A549 (cell line): ENCODE measurements around the gene ATP5PB.

ENCODE experiments used
- CHD4 ChIP-seq: fragments of 200-600 bp; sonication (generic); IDR thresholded peaks from 2 replicates; pipeline ENCODE4 v1.6.1; 2016; ENCODE audit warnings: antibody characterized with exemption, mild to moderate bottlenecking, borderline replicate concordance
- CTCF ChIP-seq: fragments of >200 bp; sonication (Bioruptor Twin); formaldehyde crosslinking; IDR thresholded peaks from 3 replicates; pipeline ENCODE4 v1.5.1; 2016
- EHF ChIP-seq: fragments of 250-450 bp; sonication (Bioruptor Pico); IDR thresholded peaks from 2 replicates; pipeline ENCODE4 v1.5.0; 2020; ENCODE audit warnings: mild to moderate bottlenecking
- EP300 ChIP-seq, 2 experiments: fragments of >200 bp; sonication (Bioruptor Twin); formaldehyde crosslinking; IDR thresholded peaks; 2 replicates in 1 of 2; 3 replicates in 1 of 2; pipeline ENCODE4 v1.6.1; 2016 to 2017
- MYC ChIP-seq: IDR thresholded peaks from 2 replicates; pipeline ENCODE4 v1.6.1; 2012; ENCODE audit warnings: mild to moderate bottlenecking, inconsistent platforms, low read length, improper control_type of control experiment, borderline replicate concordance
- POLR2A ChIP-seq: IDR thresholded peaks from 2 replicates; pipeline ENCODE4 v1.6.1; 2012; ENCODE audit warnings: mild to moderate bottlenecking, low read length
- POLR2AphosphoS2 ChIP-seq: conservative IDR thresholded peaks from 2 replicates; pipeline ENCODE4 v1.6.1; 2012; ENCODE audit warnings: low read length, improper control_type of control experiment, inconsistent platforms
- REST ChIP-seq: fragments of 200-600 bp; sonication (generic); IDR thresholded peaks from 2 replicates; pipeline ENCODE4 v1.6.1; 2016; ENCODE audit warnings: antibody characterized with exemption, mild to moderate bottlenecking, moderate library complexity
- RFX5 ChIP-seq: fragments of 450-650 bp; IDR thresholded peaks from 2 replicates; pipeline ENCODE4 v1.7.1; 2014; ENCODE audit warnings: antibody characterized with exemption, mild to moderate bottlenecking, moderate library complexity
- SMC3 ChIP-seq: fragments of >200 bp; sonication (Bioruptor Twin); formaldehyde crosslinking; IDR thresholded peaks from 3 replicates; pipeline ENCODE4 v1.6.1; 2018; ENCODE audit warnings: inconsistent platforms
- USF2 ChIP-seq: fragments of 450-650 bp; IDR thresholded peaks from 2 replicates; pipeline ENCODE4 v1.6.1; 2014; ENCODE audit warnings: antibody characterized with exemption

- no peak for TF ChIP-seq CTCF
- no peak for TF ChIP-seq POLR2A
- TF ChIP-seq USF2: no peak
- no peak for TF ChIP-seq EHF (CRISPR knock-in tag)
- no peak for TF ChIP-seq CHD4
- no peak for TF ChIP-seq REST
- no peak for TF ChIP-seq RFX5
- no peak for TF ChIP-seq POLR2AphosphoS2
- TF ChIP-seq EP300 (IDR thresholded peaks at IDR 0.05): no peak
- no peak for TF ChIP-seq SMC3
- no peak for TF ChIP-seq MYC
These were observed 764 bp upstream of the ATP5PB start for GRCh38 chr1:111448482-111448917.
